A549 (cell line): Measurements from ENCODE around the gene ALDH1A3. TPM values are rescaled to one million over a fixed set of nuclear protein-coding genes. Genes with fewer than 3 reads are reported as not detected.
A peak's percentile ranks its signal among the peaks of the same experiment; 100 is the strongest.

ENCODE experiments used
- ATAC-seq, 2 experiments: fragments of 200-7000 bp in 1 of 2; fragments of >200 bp in 1 of 2; cut with Nextera tagmentation in 1 of 2; cut with Tn5 transposase in 1 of 2; 3 replicates each; pipeline versions ENCODE4 v1.8.0 to v1.9.1; 2018 to 2020; ENCODE audit warnings: mild to moderate bottlenecking in 1 of 2, moderate library complexity in 1 of 2
- CTCF ChIA-PET: fragments of 300-600 bp; sonication (Branson Sonifier 250); formaldehyde crosslinking; extraction: SDS; loops from one replicate; lab custom pipeline; 2021; ENCODE audit warnings: antibody characterized with exemption, inconsistent platforms; lab: Yijun Ruan, JAX
- POLR2A ChIA-PET: fragments of 350-600 bp; formaldehyde crosslinking; extraction: SDS; loops from one replicate; lab custom pipeline; 2021; ENCODE audit warnings: antibody characterized with exemption, inconsistent platforms; lab: Yijun Ruan, JAX
- DNase-seq, 2 experiments: peaks; one replicate each; pipeline versions ENCODE4 v3.0.0 to v3.0.0-alpha.2; 2011 to 2016; ENCODE audit warnings: low read depth in 1 of 2, low spot score in 1 of 2
- FAIRE-seq: peaks from 2 replicates; lab custom pipeline; 2011; peaks lifted over from hg19 to GRCh38; lab: Jason Lieb, UNC
- H3K27ac ChIP-seq, 2 experiments: fragments of >200 bp; sonication (Bioruptor Twin); formaldehyde crosslinking; 3 replicates each; pipeline ENCODE4 v1.5.1; 2016 to 2017
- H3K4me1 ChIP-seq: fragments of >200 bp; sonication (Bioruptor Twin); formaldehyde crosslinking; 3 replicates; pipeline ENCODE4 v1.6.1; 2016
- H3K4me2 ChIP-seq: fragments of >200 bp; sonication (Bioruptor Twin); formaldehyde crosslinking; 3 replicates; pipeline ENCODE4 v1.6.1; 2016
- H3K4me3 ChIP-seq: fragments of >200 bp; sonication (Bioruptor Twin); formaldehyde crosslinking; 3 replicates; pipeline ENCODE4 v1.5.1; 2016
- H3K9me3 ChIP-seq: fragments of >200 bp; sonication (Bioruptor Twin); formaldehyde crosslinking; 3 replicates; pipeline ENCODE4 v1.6.1; 2016
- BHLHE40 ChIP-seq: IDR thresholded peaks from 2 replicates; pipeline ENCODE4 v1.6.1; 2012; ENCODE audit warnings: low read depth, low read length, inconsistent platforms
- CBX2 ChIP-seq: fragments of 200-600 bp; sonication (generic); IDR thresholded peaks from 2 replicates; pipeline ENCODE4 v1.6.1; 2016; ENCODE audit warnings: low read depth, mild to moderate bottlenecking, borderline replicate concordance
- CBX8 ChIP-seq: fragments of 200-600 bp; sonication (generic); IDR thresholded peaks from 2 replicates; pipeline ENCODE4 v1.6.1; 2016
- CHD4 ChIP-seq: fragments of 200-600 bp; sonication (generic); IDR thresholded peaks from 2 replicates; pipeline ENCODE4 v1.6.1; 2016; ENCODE audit warnings: antibody characterized with exemption, mild to moderate bottlenecking, borderline replicate concordance
- ESRRA ChIP-seq: fragments of 150-350 bp; IDR thresholded peaks from 2 replicates; pipeline ENCODE4 v1.6.1; 2014; ENCODE audit warnings: mild to moderate bottlenecking, low read length, borderline replicate concordance
- GATA3 ChIP-seq: IDR thresholded peaks from 2 replicates; pipeline ENCODE4 v1.6.1; 2012; ENCODE audit warnings: borderline replicate concordance
- HDAC2 ChIP-seq: fragments of 200-600 bp; sonication (generic); IDR thresholded peaks from 2 replicates; pipeline ENCODE4 v1.6.1; 2016
- HOXA7 ChIP-seq: fragments of 250-450 bp; sonication (Bioruptor Pico); IDR thresholded peaks from 2 replicates; pipeline ENCODE4 v1.5.0; 2020; ENCODE audit warnings: mild to moderate bottlenecking, moderate library complexity
- JUN ChIP-seq, 2 experiments: fragments of >200 bp; sonication (Bioruptor Twin); formaldehyde crosslinking; IDR thresholded peaks; 2 replicates in 1 of 2; 3 replicates in 1 of 2; pipeline ENCODE4 v1.6.1; 2016 to 2017
- KDM1A ChIP-seq: fragments of 200-600 bp; sonication (generic); IDR thresholded peaks from 2 replicates; pipeline ENCODE4 v1.6.1; 2016; ENCODE audit warnings: low read depth, mild to moderate bottlenecking
- MAZ ChIP-seq: fragments of 150-350 bp; IDR thresholded peaks from 2 replicates; pipeline ENCODE4 v1.6.1; 2014; ENCODE audit warnings: antibody characterized with exemption, low read depth, low read length, borderline replicate concordance
- NR3C1 ChIP-seq: fragments of >200 bp; sonication (Bioruptor Twin); formaldehyde crosslinking; IDR thresholded peaks from 3 replicates; pipeline ENCODE4 v1.6.1; 2017
- POLR2AphosphoS2 ChIP-seq: conservative IDR thresholded peaks from 2 replicates; pipeline ENCODE4 v1.6.1; 2012; ENCODE audit warnings: low read length, improper control_type of control experiment, inconsistent platforms
- RAD21 ChIP-seq, 2 experiments: fragments of >200 bp in 1 of 2; sonication (Bioruptor Twin) in 1 of 2; formaldehyde crosslinking in 1 of 2; IDR thresholded peaks in 1 of 2; conservative IDR thresholded peaks in 1 of 2; 2 replicates in 1 of 2; 3 replicates in 1 of 2; pipeline ENCODE4 v1.6.1; 2012 to 2018; ENCODE audit warnings: inconsistent platforms in 1 of 2
- RARB ChIP-seq: fragments of 250-450 bp; sonication (Bioruptor Pico); IDR thresholded peaks from 2 replicates; pipeline ENCODE4 v1.8.0; 2021; ENCODE audit warnings: mild to moderate bottlenecking, moderate library complexity
- RFX5 ChIP-seq: fragments of 450-650 bp; IDR thresholded peaks from 2 replicates; pipeline ENCODE4 v1.7.1; 2014; ENCODE audit warnings: antibody characterized with exemption, mild to moderate bottlenecking, moderate library complexity
- ZFP36 ChIP-seq: fragments of 450-650 bp; IDR thresholded peaks from 2 replicates; pipeline ENCODE4 v1.6.1; 2014; ENCODE audit warnings: borderline replicate concordance; ENCODE audit not compliant: partially characterized antibody
- ZNF302 ChIP-seq: fragments of 250-450 bp; sonication (Bioruptor Pico); IDR thresholded peaks from 2 replicates; pipeline ENCODE4 v1.9.0; 2021; ENCODE audit warnings: inconsistent platforms, mild to moderate bottlenecking, moderate library complexity
- WGBS: methylation state at CpG from one replicate; pipeline ENCODE4 v1.1.6; 2017; ENCODE audit errors: missing lambda C conversion rate; 5-methylcytosine and 5-hydroxymethylcytosine counted together
- polyA plus RNA-seq, 4 experiments: library from polyadenylated mRNA; depleted of rRNA in 3 of 4; stranded (reverse); fragments of >200 nt; fragmentation: RNase III in 1 of 4; extraction: RNeasy Plus Mini Kit Qiagen cat#74134 plus additional on column Dnase treatment in 1 of 4; gene quantifications; 2 replicates in 3 of 4; 3 replicates in 1 of 4; pipeline ENCODE4 v1.2.3, GENCODE V29; 2011 to 2017
- TF ChIP-seq, protein P1 (sequence below): fragments of 200-600 bp; sonication (generic); IDR thresholded peaks from 2 replicates; pipeline ENCODE4 v1.6.1; 2016; ENCODE audit warnings: antibody characterized with exemption, mild to moderate bottlenecking, moderate library complexity
- TF ChIP-seq, protein P2 (sequence below): fragments of >200 bp; sonication (Bioruptor Twin); formaldehyde crosslinking; IDR thresholded peaks from 3 replicates; pipeline ENCODE4 v1.6.1; 2016
- TF ChIP-seq, protein P3 (sequence below): fragments of 250-450 bp; sonication (Bioruptor Pico); IDR thresholded peaks from 2 replicates; pipeline ENCODE4 v1.5.0; 2021; ENCODE audit warnings: mild to moderate bottlenecking, moderate library complexity, borderline replicate concordance
- TF ChIP-seq, protein P4 (sequence below): fragments of 250-450 bp; sonication (Bioruptor Pico); IDR thresholded peaks from 2 replicates; pipeline ENCODE4 v1.5.0; 2020; ENCODE audit warnings: low read depth, mild to moderate bottlenecking, moderate library complexity

Gene ALDH1A3
- polyA plus RNA-seq, 2 of the 4 experiments (the other 2 are of a cell fraction): 11.5 to 11.9 TPM

DNA sequence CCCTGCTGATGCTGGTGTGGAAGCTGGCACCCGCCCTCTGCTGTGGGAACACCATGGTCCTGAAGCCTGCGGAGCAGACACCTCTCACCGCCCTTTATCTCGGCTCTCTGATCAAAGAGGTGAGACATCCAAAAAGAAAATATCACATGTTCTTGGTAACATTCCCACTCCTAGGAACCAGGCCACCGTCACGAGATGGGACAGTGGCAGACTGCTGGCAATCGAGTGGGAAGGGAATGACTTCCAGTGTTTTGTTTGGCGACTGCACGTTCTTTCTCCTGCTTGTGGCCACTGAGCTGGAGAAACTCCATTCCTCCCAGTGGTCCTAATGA, 14.3 kb downstream of the ALDH1A3 start:
- no peak for DNase-seq
- 93% methylated on average over 9 of the region's 9 CpGs for WGBS
- FAIRE-seq: no peak
- no peak overlapping the region for H3K4me3 ChIP-seq
- H3K4me2 ChIP-seq: no peak overlapping the region
- ChIA-PET POLR2A (no interaction called here), CTCF (interaction anchor here (1.2 to 4.1 kb wide), 3 partner anchors 21 to 221 kb away, joined by 4 to 28 read pairs (median 4); no protein-coding TSS in a partner anchor)
- no peaks in the 10 kb centered on the region for H3K9me3 ChIP-seq
- TF ChIP-seq MAZ (no peak), ZNF302 (no peak), ZFP36 (no peak)
- no peaks in the 10 kb centered on the region for H3K4me1 ChIP-seq
- no peak overlapping the region for H3K27ac ChIP-seq
- ATAC-seq: no peak

DNA sequence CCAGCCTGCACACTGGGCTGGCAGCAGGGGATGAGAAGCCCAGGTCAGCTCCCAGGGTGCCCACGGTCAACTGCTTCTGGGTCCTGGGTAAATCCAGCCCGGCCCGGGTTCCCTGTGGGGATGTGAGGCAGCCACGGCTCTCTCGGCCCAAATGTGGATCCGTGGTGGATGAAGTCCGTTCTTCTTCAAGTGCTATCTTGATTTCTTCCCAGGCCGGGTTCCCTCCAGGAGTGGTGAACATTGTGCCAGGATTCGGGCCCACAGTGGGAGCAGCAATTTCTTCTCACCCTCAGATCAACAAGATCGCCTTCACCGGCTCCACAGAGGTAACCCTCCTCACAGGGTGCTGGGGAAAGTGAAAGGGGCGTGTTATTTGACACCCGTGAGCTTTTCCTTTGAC, 16.1 kb downstream of the ALDH1A3 start:
- FAIRE-seq: no peak
- no peak for ATAC-seq
- CTCF ChIA-PET: interaction anchor here (0.6 to 4.1 kb wide), 9 partner anchors 9 to 362 kb away, joined by 3 to 28 read pairs (median 5); partner anchors contain the start of gene LRRK1
- 85% methylated on average over 13 of the region's 13 CpGs for WGBS
- POLR2A ChIA-PET: no interaction called here
- H3K4me3 ChIP-seq: no peak overlapping the region
- H3K27ac ChIP-seq: no peak overlapping the region
- TF ChIP-seq, protein P1, sequence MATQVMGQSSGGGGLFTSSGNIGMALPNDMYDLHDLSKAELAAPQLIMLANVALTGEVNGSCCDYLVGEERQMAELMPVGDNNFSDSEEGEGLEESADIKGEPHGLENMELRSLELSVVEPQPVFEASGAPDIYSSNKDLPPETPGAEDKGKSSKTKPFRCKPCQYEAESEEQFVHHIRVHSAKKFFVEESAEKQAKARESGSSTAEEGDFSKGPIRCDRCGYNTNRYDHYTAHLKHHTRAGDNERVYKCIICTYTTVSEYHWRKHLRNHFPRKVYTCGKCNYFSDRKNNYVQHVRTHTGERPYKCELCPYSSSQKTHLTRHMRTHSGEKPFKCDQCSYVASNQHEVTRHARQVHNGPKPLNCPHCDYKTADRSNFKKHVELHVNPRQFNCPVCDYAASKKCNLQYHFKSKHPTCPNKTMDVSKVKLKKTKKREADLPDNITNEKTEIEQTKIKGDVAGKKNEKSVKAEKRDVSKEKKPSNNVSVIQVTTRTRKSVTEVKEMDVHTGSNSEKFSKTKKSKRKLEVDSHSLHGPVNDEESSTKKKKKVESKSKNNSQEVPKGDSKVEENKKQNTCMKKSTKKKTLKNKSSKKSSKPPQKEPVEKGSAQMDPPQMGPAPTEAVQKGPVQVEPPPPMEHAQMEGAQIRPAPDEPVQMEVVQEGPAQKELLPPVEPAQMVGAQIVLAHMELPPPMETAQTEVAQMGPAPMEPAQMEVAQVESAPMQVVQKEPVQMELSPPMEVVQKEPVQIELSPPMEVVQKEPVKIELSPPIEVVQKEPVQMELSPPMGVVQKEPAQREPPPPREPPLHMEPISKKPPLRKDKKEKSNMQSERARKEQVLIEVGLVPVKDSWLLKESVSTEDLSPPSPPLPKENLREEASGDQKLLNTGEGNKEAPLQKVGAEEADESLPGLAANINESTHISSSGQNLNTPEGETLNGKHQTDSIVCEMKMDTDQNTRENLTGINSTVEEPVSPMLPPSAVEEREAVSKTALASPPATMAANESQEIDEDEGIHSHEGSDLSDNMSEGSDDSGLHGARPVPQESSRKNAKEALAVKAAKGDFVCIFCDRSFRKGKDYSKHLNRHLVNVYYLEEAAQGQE: no peak
- TF ChIP-seq CBX8 (no peak), ESRRA (no peak)
- no peak for DNase-seq
- H3K9me3 ChIP-seq: no peaks in the 10 kb centered on the region
- H3K4me2 ChIP-seq: no peak overlapping the region
- no peaks in the 10 kb centered on the region for H3K4me1 ChIP-seq

DNA sequence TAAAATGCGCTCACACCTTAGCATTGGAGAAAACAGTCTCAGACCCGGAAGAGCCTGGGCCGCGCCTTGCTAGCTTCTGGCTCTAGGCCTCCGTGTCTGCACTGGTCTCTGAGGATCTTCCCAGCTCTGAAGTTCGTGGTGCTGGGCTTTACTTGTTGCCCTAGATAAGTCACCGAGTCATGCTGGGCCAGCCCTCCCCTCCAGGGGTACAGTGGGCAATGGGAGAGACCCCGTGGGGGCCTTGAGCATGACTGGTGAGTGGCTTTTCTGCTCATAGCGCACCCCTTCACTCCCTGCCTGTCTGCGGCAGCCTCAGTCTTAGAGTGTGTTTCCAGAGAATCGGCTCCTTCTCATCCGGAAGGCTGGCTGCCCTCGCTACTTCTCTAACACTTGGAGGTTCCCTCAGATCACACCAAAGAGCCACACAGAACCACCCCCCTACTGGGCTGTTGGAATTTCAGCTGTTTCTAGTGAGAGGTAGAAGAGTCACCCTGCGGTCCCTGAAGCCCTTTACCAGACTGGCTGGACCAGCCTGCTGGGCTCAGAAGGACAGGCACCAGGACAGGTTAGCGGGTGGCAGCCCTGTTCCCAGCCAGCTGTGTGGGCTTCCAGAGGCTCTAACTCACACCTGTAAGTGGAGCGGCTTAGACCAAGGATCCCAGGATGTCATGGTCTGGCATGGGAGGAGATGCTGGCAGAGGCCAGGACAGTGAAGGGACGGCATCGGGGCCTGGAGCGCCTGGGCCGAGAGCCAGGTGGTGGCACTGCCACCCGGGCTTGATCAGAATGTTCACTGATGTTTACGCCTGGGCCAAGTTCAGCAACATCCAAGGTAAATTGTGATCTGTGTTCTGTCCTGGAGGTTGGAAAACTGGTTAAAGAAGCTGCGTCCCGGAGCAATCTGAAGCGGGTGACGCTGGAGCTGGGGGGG, 17.9 kb downstream of the ALDH1A3 start:
- H3K27ac ChIP-seq: no peak overlapping the region
- CTCF ChIA-PET: interaction anchor here (0.7 to 4.1 kb wide), 10 partner anchors 11 to 226 kb away, joined by 3 to 28 read pairs (median 6); partner anchors contain the start of gene LRRK1
- peak in 1 of 2 experiments; percentile 20; a peak in 1 of 6 replicates for ATAC-seq

DNA sequence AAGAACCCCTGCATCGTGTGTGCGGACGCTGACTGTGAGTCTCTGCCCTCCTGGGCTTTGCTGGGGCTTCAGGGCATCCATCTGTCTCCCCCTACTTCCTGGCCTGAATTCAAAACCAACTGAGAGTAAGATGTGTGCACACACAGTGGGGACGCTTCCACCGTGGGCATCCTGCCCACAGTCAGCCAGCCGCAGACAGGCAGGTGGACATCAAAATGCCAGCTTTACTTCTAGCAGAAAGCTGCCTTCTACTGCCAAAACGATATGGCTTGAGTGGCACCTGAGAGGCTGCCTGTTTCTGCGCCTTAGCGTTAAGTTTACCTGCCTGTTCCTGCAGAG, 18.5 kb downstream of the ALDH1A3 start:
- Histone ChIP-seq H3K9me3 (no peaks in the 10 kb centered on the region), H3K27ac (no peak overlapping the region), H3K4me1 (no peaks in the 10 kb centered on the region), H3K4me3 (no peak overlapping the region), H3K4me2 (no peak overlapping the region)
- POLR2A ChIA-PET: no interaction called here
- CTCF ChIA-PET: interaction anchor here (0.7 to 3.4 kb wide), 3 partner anchors 13 to 114 kb away, joined by 3 to 17 read pairs (median 3); no protein-coding TSS in a partner anchor
- WGBS: 96% methylated on average over 9 of the region's 9 CpGs
- FAIRE-seq (no peak), DNase-seq (no peak), ATAC-seq (no peak)
- no peak for TF ChIP-seq KDM1A
- TF ChIP-seq HDAC2: no peak
- TF ChIP-seq RFX5: no peak
- TF ChIP-seq BHLHE40: no peak
- no peak for TF ChIP-seq HOXA7
- TF ChIP-seq CBX2: no peak
- TF ChIP-seq, protein P2, sequence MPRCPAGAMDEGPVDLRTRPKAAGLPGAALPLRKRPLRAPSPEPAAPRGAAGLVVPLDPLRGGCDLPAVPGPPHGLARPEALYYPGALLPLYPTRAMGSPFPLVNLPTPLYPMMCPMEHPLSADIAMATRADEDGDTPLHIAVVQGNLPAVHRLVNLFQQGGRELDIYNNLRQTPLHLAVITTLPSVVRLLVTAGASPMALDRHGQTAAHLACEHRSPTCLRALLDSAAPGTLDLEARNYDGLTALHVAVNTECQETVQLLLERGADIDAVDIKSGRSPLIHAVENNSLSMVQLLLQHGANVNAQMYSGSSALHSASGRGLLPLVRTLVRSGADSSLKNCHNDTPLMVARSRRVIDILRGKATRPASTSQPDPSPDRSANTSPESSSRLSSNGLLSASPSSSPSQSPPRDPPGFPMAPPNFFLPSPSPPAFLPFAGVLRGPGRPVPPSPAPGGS: no peak
- no peak for TF ChIP-seq RAD21 (conservative IDR thresholded peaks at IDR 0.05 in 1 of 2, IDR thresholded peaks at IDR 0.05 in 1 of 2)
- TF ChIP-seq GATA3: no peak
- TF ChIP-seq CHD4: no peak
- TF ChIP-seq, protein P3, sequence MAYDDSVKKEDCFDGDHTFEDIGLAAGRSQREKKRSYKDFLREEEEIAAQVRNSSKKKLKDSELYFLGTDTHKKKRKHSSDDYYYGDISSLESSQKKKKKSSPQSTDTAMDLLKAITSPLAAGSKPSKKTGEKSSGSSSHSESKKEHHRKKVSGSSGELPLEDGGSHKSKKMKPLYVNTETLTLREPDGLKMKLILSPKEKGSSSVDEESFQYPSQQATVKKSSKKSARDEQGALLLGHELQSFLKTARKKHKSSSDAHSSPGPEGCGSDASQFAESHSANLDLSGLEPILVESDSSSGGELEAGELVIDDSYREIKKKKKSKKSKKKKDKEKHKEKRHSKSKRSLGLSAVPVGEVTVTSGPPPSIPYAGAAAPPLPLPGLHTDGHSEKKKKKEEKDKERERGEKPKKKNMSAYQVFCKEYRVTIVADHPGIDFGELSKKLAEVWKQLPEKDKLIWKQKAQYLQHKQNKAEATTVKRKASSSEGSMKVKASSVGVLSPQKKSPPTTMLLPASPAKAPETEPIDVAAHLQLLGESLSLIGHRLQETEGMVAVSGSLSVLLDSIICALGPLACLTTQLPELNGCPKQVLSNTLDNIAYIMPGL: no peak
- no peak for TF ChIP-seq NR3C1
- TF ChIP-seq POLR2AphosphoS2: no peak
- TF ChIP-seq RARB: no peak
- TF ChIP-seq, protein P4, sequence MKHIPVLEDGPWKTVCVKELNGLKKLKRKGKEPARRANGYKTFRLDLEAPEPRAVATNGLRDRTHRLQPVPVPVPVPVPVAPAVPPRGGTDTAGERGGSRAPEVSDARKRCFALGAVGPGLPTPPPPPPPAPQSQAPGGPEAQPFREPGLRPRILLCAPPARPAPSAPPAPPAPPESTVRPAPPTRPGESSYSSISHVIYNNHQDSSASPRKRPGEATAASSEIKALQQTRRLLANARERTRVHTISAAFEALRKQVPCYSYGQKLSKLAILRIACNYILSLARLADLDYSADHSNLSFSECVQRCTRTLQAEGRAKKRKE: no peak
- TF ChIP-seq JUN (IDR thresholded peaks at IDR 0.05): no peak

More for the DNA sequence above, 17.9 kb downstream of the ALDH1A3 start:
- Histone ChIP-seq H3K4me2 (no peak overlapping the region), H3K4me1 (no peaks in the 10 kb centered on the region), H3K9me3 (no peaks in the 10 kb centered on the region), H3K4me3 (no peak overlapping the region)
- DNase-seq: no peak
- FAIRE-seq: no peak
- no peak for TF ChIP-seq GATA3
- POLR2A ChIA-PET: no interaction called here
- WGBS: 89% methylated on average over 26 of the region's 26 CpGs
